Subcutaneous abdominal adipose tissue (tissue), 5 donors: ENCODE measurements around the gene CNTNAP5.

Source experiments
- H3K27ac ChIP-seq: one replicate; pipeline ENCODE4 v1.7.0; 2013; ENCODE audit warnings: low read depth, mild to moderate bottlenecking, inconsistent platforms, low read length, moderate library complexity
- H3K27me3 ChIP-seq, 5 donors: one replicate each; pipeline ENCODE4 v1.7.0; 2013; ENCODE audit warnings: low read length in 5 of 5, inconsistent platforms in 1 of 5; ENCODE audit not compliant: control insufficient read depth in 5 of 5, insufficient read depth in 4 of 5
- H3K36me3 ChIP-seq, 5 donors: one replicate each; pipeline ENCODE4 v1.7.0; 2013; ENCODE audit warnings: low read length in 5 of 5; ENCODE audit not compliant: control insufficient read depth in 5 of 5, insufficient read depth in 5 of 5
- H3K4me1 ChIP-seq, 5 donors: one replicate each; pipeline ENCODE4 v1.7.0; 2013; ENCODE audit warnings: low read length in 5 of 5, mild to moderate bottlenecking in 3 of 5, moderate library complexity in 1 of 5; ENCODE audit not compliant: control insufficient read depth in 5 of 5, insufficient read depth in 5 of 5
- H3K4me3 ChIP-seq, 5 donors: one replicate each; pipeline ENCODE4 v1.7.0; 2013; ENCODE audit warnings: low read length in 5 of 5, low read depth in 1 of 5
- H3K9ac ChIP-seq, 5 donors: one replicate each; pipeline ENCODE4 v1.7.0; 2013; ENCODE audit warnings: low read length in 5 of 5, mild to moderate bottlenecking in 4 of 5, moderate library complexity in 3 of 5
- H3K9me3 ChIP-seq, 5 donors: one replicate each; pipeline ENCODE4 v1.7.0; 2013; ENCODE audit warnings: low read length in 5 of 5; ENCODE audit not compliant: control insufficient read depth in 5 of 5
- donor health status: healthy.
- donor health status: healthy.
- donor health status: healthy.
- donor health status: healthy.
- donor health status: healthy.

The CNTNAP5 gene

GRCh38 chr2:124884315-124884714 is 859.2 kb downstream of the CNTNAP5 start:
- Histone ChIP-seq H3K9ac (no peak overlapping the region), H3K4me3 (no peak overlapping the region), H3K36me3 (no peaks in the 10 kb centered on the region), H3K27ac (no peak overlapping the region), H3K27me3 (no peaks in the 10 kb centered on the region), H3K4me1 (no peaks in the 10 kb centered on the region), H3K9me3 (peaks cover 0 to 10% (median 0%) of the 10 kb centered on the region in 5 donors)

- Histone ChIP-seq H3K36me3 (no peaks in the 10 kb centered on the region), H3K9ac (no peak overlapping the region), H3K27me3 (no peaks in the 10 kb centered on the region), H3K27ac (no peak overlapping the region), H3K4me3 (no peak overlapping the region), H3K4me1 (no peaks in the 10 kb centered on the region), H3K9me3 (peaks cover 0 to 10% (median 0%) of the 10 kb centered on the region in 5 donors)
Observed at GRCh38 chr2:124886216-124886615, 861.1 kb downstream of the CNTNAP5 start.

GRCh38 chr2:124887466-124887865 is 862.4 kb downstream of the CNTNAP5 start:
- H3K27ac ChIP-seq, result no peak overlapping the region
- H3K9me3 ChIP-seq, result peaks cover 0 to 10% (median 0%) of the 10 kb centered on the region in 5 donors
- no peak overlapping the region for H3K4me3 ChIP-seq
- H3K27me3 ChIP-seq, result no peaks in the 10 kb centered on the region
- no peaks in the 10 kb centered on the region for H3K4me1 ChIP-seq
- H3K36me3 ChIP-seq, result no peaks in the 10 kb centered on the region
- no peak overlapping the region for H3K9ac ChIP-seq

GRCh38 chr2:124888431-124888830 is 863.3 kb downstream of the CNTNAP5 start:
- Histone ChIP-seq H3K9me3 (peaks cover 0 to 10% (median 0%) of the 10 kb centered on the region in 5 donors), H3K4me3 (no peak overlapping the region), H3K36me3 (no peaks in the 10 kb centered on the region), H3K9ac (no peak overlapping the region), H3K27ac (no peak overlapping the region), H3K27me3 (no peaks in the 10 kb centered on the region), H3K4me1 (no peaks in the 10 kb centered on the region)

- no peak overlapping the region for H3K9ac ChIP-seq
- H3K9me3 ChIP-seq, result peaks cover 0 to 2% (median 0%) of the 10 kb centered on the region in 5 donors
- no peak overlapping the region for H3K27ac ChIP-seq
- H3K4me1 ChIP-seq, result no peaks in the 10 kb centered on the region
- H3K27me3 ChIP-seq, result no peaks in the 10 kb centered on the region
- no peaks in the 10 kb centered on the region for H3K36me3 ChIP-seq
- no peak overlapping the region for H3K4me3 ChIP-seq
Observed at GRCh38 chr2:124894199-124894598, 869.1 kb downstream of the CNTNAP5 start.

- Histone ChIP-seq H3K4me1 (no peaks in the 10 kb centered on the region), H3K4me3 (no peak overlapping the region), H3K9me3 (peaks cover 0 to 2% (median 0%) of the 10 kb centered on the region in 5 donors), H3K27ac (no peak overlapping the region), H3K27me3 (no peaks in the 10 kb centered on the region), H3K36me3 (no peaks in the 10 kb centered on the region), H3K9ac (no peak overlapping the region)
Observed at GRCh38 chr2:124898827-124899226, 873.7 kb downstream of the CNTNAP5 start.

GRCh38 chr2:124908411-124908810 is 883.3 kb downstream of the CNTNAP5 start:
- H3K9ac ChIP-seq, result no peak overlapping the region
- H3K4me1 ChIP-seq, result no peaks in the 10 kb centered on the region
- H3K4me3 ChIP-seq, result no peak overlapping the region
- no peaks in the 10 kb centered on the region for H3K9me3 ChIP-seq
- H3K27me3 ChIP-seq, result no peaks in the 10 kb centered on the region
- no peak overlapping the region for H3K27ac ChIP-seq
- no peaks in the 10 kb centered on the region for H3K36me3 ChIP-seq

- H3K4me3 ChIP-seq, result no peak overlapping the region
- no peak overlapping the region for H3K27ac ChIP-seq
- H3K27me3 ChIP-seq, result no peaks in the 10 kb centered on the region
- H3K9ac ChIP-seq, result no peak overlapping the region
- no peaks in the 10 kb centered on the region for H3K36me3 ChIP-seq
- H3K4me1 ChIP-seq, result no peaks in the 10 kb centered on the region
- H3K9me3 ChIP-seq, result no peaks in the 10 kb centered on the region
Observed at GRCh38 chr2:124911560-124911959, 886.5 kb downstream of the CNTNAP5 start.

- Histone ChIP-seq H3K9ac (no peak overlapping the region), H3K27me3 (no peaks in the 10 kb centered on the region), H3K4me1 (no peaks in the 10 kb centered on the region), H3K27ac (no peak overlapping the region), H3K9me3 (no peaks in the 10 kb centered on the region), H3K4me3 (no peak overlapping the region), H3K36me3 (no peaks in the 10 kb centered on the region)
Observed at GRCh38 chr2:124913868-124914267, 888.8 kb downstream of the CNTNAP5 start.

- no peak overlapping the region for H3K4me3 ChIP-seq
- no peaks in the 10 kb centered on the region for H3K36me3 ChIP-seq
- H3K9ac ChIP-seq, result no peak overlapping the region
- H3K27me3 ChIP-seq, result no peaks in the 10 kb centered on the region
- no peak overlapping the region for H3K27ac ChIP-seq
- H3K9me3 ChIP-seq, result no peaks in the 10 kb centered on the region
- no peaks in the 10 kb centered on the region for H3K4me1 ChIP-seq
Observed at GRCh38 chr2:124915567-124915966, 890.5 kb downstream of the CNTNAP5 start.

- no peaks in the 10 kb centered on the region for H3K36me3 ChIP-seq
- no peak overlapping the region for H3K4me3 ChIP-seq
- no peaks in the 10 kb centered on the region for H3K4me1 ChIP-seq
- no peaks in the 10 kb centered on the region for H3K9me3 ChIP-seq
- no peak overlapping the region for H3K27ac ChIP-seq
- no peaks in the 10 kb centered on the region for H3K27me3 ChIP-seq
- H3K9ac ChIP-seq, result no peak overlapping the region
Observed at GRCh38 chr2:124919296-124919695, 894.2 kb downstream of the CNTNAP5 start.
